SIG-M5 (cell line): ENCODE measurements around the gene SNTB2.
A peak's percentile ranks its signal among the peaks of the same experiment; 100 is the strongest.

ENCODE experiments used
- DNase-seq: peaks from one replicate; lab custom pipeline; 2025; lab: John Stamatoyannopoulos, UW

The SNTB2 gene

GRCh38 chr16:69318911-69319289, 131.9 kb downstream of the SNTB2 start:
- DNase-seq, result no peak

GRCh38 chr16:69319381-69319780, 132.4 kb downstream of the SNTB2 start:
- DNase-seq, result no peak

DNA sequence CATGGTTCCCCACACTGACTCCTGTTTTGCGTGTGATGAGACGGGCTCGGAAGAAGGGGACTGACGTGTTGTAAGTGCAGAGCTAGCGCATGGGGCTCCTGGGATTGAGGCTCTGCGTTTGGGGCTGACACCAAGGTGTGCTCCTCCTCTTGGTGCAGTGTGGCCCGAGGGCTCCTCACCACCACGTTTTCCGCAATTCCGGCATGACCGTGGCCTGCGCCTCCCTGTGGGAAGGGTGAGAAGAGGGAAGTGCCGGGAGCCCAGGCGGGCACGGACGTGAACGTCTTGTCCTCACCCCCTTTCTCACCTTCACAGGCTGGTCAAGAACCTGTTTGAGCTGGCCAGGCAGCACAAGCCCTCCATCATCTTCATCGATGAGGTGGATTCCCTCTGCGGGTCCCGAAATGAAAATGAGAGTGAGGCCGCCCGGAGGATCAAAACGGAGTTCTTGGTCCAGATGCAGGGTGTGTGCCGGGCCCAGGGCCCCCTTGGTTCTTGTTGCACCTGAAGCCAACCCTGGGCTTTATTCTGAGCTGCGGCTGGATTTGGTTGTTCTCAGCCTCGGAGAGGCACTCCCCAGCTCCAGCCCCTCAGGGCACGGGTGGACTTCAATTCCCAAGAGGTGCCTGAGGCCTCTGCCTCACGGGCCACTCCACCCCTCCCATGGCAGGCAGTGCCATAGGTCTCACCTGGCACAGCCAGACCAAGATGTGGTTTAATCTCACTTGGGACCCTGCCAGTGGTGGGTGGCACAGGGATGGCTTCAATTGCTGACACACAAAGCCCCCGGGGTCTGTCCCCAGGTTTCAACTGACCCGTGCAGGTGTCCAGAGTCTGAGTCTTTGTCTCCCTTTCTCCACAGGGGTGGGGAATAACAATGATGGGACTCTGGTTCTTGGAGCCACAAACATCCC, 133.1 kb downstream of the SNTB2 start:
- no peak for DNase-seq

DNA sequence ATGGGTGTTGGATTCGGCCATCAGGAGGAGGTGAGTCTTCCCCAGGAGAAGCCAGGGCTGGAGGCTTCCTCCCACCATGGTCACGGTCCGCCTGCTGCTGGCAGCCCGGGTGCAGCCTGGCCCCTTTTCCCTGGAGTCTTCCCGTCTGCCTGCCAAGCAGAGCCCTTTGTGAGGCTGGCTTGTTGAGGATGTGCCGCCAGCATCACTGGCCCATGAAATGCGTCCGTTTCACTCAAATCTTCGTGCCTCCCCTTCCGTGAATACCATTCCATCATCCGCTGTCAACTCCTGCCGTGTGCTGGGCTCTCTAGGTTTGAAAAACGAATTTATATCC, 133.7 kb downstream of the SNTB2 start:
- DNase-seq, result no peak

- no peak for DNase-seq
Observed at GRCh38 chr16:69321080-69321479, 134.1 kb downstream of the SNTB2 start.

GRCh38 chr16:69322343-69322742, 135.4 kb downstream of the SNTB2 start:
- no peak for DNase-seq

- no peak for DNase-seq
Observed at GRCh38 chr16:69323415-69323814, 136.5 kb downstream of the SNTB2 start.

GRCh38 chr16:69324013-69324531, 137.1 kb downstream of the SNTB2 start:
- DNase-seq, result no peak

- no peak for DNase-seq
Observed at GRCh38 chr16:69324585-69325253, 137.8 kb downstream of the SNTB2 start.

- no peak for DNase-seq
Observed at GRCh38 chr16:69325784-69326171, 138.8 kb downstream of the SNTB2 start.

- DNase-seq, result no peak
Observed at GRCh38 chr16:69326172-69326873, 139.4 kb downstream of the SNTB2 start.

GRCh38 chr16:69327585-69328310, 140.8 kb downstream of the SNTB2 start:
- DNase-seq, result no peak

- DNase-seq, result no peak
Observed at GRCh38 chr16:69328854-69329316, 141.9 kb downstream of the SNTB2 start.

DNA sequence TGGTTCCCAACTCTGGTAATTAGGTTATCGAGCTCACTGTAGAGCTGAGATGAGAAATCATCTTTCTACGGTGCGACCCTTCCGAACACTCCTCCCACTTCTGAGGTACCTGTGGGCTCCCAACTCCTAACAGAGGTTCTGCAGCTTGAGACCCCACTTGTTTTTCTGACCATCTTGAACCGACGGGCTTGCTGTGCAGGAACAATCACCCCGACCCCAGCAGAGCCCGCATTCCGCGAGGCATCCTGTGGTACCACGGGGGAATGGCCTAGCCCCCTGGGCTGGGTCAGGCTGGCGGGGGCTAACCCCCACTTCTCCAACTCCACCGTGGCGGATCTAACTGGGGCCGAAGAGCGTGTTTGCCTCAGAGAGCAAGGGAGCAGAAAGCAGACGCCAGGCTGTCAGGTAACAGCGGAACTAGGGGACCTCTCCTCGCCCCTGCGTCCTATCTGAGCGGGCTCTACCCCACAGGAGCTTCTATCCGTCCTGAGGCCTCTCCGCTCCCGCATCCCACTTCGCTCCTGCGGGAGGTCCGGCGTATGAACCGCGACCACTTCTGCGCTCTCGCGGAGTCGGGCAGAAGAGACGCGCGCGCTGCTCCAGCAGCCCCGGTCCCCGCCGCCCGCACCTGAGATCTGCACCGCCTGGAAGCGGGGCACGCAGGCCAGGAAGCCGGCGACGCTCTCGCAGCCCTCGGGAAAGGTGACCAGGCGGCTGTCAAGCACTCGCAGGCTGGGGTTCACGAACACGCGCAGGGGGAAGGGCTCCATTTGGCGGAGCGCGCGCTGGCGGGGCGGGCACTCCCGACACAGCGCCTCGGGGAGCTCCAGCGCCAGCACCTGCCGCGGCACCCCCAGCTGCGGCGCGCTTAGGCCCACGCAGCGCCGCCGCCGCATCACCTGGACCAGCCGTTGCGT, 142.7 kb downstream of the SNTB2 start:
- no peak for DNase-seq

DNA sequence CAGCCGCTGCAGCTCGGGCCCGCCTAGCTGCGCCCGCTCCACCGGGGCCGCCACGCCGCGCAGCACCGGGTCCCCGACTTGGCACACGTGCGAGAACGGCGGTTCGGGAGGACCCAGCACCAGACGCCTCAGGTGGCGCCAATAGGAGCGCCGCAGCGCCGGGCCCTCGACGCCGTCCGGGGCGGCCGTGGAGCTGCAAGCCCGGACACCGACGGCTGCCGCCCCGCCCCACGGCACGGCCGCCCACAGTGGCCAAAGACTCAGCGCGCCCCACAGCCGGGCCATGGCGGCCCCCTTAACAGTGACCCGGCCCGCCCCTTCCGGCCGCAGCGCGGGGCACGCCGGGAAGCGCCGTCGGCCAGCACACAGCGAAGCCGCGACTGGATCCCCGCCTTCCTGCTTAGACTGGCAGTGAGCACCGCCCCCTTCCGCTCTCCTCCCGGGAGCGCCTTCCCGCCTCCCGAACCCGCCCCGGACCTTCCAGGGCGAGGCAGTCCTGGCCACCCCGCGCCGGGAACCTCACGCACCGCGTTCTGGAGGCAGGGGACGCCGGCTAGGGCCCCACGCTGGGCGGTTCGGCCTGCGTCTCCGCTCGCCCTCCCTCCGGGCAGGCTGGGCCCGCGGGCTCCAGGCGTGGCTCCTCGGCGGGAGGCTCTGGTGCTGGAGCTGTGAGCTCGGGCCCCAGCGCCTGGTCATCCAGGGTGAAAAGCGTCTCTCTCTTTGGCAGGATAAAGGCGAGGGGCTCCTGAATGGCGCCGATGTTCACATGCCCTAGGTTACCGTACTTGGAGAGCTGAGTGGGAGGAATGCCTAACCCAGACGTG, 143.5 kb downstream of the SNTB2 start, which contains the start of gene PDF:
Gene PDF, minus strand, starts transcription at position 303 of the 824 bp plus-strand sequence. Its CDS starts 18 bp downstream, at position 285.
- no peak for DNase-seq

DNA sequence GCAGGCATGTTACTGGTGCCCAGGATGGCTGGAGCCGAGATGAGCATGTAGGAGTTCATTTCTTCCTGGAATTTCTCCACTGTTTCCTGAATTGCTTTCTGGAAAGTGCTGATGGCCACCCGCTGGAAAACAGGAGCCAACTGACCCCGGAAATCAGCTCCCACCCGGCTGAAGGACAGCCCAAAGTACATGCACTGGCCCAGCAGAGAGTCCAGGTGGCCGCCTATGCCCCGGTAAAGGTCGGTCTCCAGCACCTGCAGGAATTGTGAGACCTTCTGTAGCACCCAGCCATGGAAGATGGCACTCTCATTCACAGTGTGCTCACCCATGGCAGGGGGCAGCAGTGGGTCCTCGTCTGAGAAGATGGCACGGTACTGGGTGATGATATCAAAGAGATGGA, 147.7 kb downstream of the SNTB2 start:
- DNase-seq, result no peak

DNA sequence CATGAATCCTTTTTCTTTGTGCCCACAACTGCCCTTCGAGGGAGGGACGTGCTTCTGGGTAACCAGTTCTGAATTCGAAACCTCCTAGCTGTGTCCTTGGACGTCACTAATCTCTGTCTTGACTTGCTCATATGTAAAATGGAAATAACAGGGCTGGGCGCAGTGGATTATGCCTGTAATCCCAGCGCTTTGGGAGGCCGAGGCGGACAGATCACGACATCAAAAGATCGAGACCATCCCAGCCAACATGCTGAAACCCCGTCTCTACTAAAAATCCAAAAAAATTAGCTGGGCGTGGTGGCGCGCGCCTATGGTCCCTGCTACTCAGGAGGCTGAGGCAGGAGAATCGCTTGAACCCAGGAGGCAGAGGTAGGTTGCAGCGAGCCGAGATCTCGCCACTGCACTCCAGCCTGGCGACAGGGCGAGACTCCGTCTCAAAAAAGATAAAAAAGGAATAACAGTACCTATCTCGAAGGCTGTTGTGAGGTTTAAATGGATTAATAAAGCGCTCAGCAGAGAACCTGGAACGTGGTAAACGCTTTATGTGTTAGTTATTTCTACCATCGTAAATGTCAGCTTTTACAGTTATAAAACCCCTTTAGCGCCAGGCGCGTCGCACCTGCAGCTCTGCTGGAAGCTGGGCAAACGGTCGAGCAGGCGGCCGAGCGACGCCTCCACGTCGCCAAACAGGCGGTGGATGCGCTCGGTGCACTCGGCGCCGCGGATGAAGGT, 151.8 kb downstream of the SNTB2 start:
- DNase-seq, result no peak

DNA sequence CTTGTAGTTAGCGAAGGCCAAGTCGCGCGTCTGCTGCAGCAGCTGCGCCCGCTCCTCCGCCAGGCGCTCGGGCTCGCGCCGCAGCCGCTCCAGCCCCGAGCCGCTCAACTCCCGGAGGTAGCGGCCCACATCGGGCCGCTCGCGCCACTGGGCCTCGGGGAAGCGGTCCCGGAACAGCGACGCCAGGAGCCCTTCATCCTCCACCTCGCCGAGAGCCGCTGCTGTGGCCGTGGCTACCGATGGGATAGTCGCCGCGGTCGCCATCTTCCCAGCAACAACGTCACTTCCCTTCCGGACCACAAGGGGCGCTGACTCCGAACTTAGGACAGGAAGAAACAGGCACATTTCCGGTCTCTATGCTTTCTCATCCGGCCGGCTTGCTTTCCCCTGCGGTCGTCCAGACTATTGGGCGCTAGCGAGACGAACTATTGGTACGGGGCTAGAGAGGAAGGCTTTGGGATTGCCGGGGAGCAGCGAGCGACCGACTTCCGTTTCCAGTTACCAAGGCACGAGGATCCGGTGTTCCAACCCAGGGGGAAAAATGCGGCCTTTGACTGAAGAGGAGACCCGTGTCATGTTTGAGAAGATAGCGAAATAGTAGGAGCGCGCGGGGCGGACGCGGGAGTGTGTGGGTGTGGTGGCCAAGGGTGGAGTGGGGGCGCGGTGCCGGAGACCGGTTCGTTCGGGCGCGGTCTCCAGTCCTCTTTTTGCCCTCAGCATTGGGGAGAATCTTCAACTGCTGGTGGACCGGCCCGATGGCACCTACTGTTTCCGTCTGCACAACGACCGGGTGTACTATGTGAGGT, 152.5 kb downstream of the SNTB2 start, which contains the start of the genes COG8 and NIP7:
Gene COG8, minus strand, starts transcription at position 276 of the 806 bp plus-strand sequence. Its CDS starts 12 bp downstream, at position 264.
Gene NIP7, plus strand, starts transcription at position 484 of the 806 bp plus-strand sequence. Its CDS starts 58 bp downstream, at position 542.
- peak; percentile 86 for DNase-seq
